HFFc6 (cell line): ENCODE measurements around the gene CD3G. TPM values are rescaled to one million over a fixed set of nuclear protein-coding genes. Genes with fewer than 3 reads are reported as not detected.

ENCODE experiments used
- DNase-seq: peaks from one replicate; pipeline ENCODE4 v3.0.0-alpha.2; 2018
- H3K27ac Mint-ChIP-seq: 2 replicates; pipeline ENCODE4 v1.8.0; 2020; ENCODE audit warnings: mild to moderate bottlenecking, mixed read lengths
- H3K27me3 Mint-ChIP-seq: 2 replicates; pipeline ENCODE4 v1.8.0; 2021; ENCODE audit warnings: mild to moderate bottlenecking, moderate library complexity, mixed read lengths; ENCODE audit not compliant: insufficient read depth
- H3K36me3 Mint-ChIP-seq: 2 replicates; pipeline ENCODE4 v1.8.0; 2021; ENCODE audit warnings: low read depth, mixed read lengths
- H3K4me1 Mint-ChIP-seq: 2 replicates; pipeline ENCODE4 v1.8.0; 2020; ENCODE audit warnings: low read depth, mixed read lengths
- H3K4me3 Mint-ChIP-seq: 2 replicates; pipeline ENCODE4 v1.8.0; 2020; ENCODE audit warnings: mild to moderate bottlenecking, moderate library complexity, mixed read lengths
- H3K9me3 Mint-ChIP-seq: 2 replicates; pipeline ENCODE4 v1.8.0; 2020; ENCODE audit warnings: mild to moderate bottlenecking, mixed read lengths
- CTCF ChIP-seq: fragments of 200-600 bp; sonication (generic); IDR thresholded peaks from 2 replicates; pipeline ENCODE4 v1.5.0; 2021; ENCODE audit warnings: antibody characterized with exemption, mild to moderate bottlenecking
- total RNA-seq, 6 experiments: library from RNA; stranded (reverse); fragmentation: NEBNext Ultra II Directional; extraction: Animal tissue kit (Norgen Biotek cat#: 25700); gene quantifications; 2 replicates in 1 of 6; 3 replicates in 5 of 6; pipeline ENCODE4 v1.2.3, GENCODE V29; 2021

CD3G gene
- total RNA-seq, 6 experiments from 2014 or later: not detected

DNA sequence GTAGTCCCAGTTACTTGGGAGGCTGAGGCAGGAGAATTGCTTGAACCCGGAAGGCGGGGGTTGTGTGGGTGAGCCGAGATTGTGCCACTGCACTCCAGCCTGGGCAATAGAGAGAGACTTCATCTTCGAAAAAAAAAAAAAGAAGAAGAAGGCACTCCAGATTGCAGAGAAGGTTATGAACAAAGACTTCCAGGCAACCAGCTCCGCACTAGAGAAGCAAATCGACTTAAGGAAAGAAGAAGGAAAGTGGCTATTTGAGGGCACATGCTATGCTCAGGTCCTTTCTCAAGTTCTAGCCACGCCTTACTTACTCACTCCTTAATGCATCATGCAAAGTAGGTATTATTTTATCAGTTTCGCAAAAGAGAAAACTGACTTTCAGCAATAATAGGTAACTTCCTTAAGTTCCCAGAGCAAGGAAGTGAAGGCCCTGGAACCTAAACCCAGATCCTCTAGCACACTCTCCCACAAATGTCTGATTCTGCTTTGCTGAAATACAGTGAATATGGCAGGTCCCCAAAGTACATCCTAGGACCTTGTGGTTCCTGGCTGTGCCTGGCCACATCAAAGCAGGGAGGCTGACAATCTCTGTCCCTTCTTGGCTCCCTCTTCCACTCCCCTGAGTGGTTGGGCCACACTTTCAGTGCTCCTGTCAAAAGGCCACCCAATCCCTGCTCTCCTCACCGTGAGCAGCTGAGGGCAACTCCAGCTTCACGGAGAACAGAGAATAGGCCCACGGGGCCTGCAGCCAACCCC lies 25.4 kb upstream of the CD3G start:
- peaks cover 13% of the 10 kb centered on the region for H3K4me1 Mint-ChIP-seq
- no peaks in the 10 kb centered on the region for H3K36me3 Mint-ChIP-seq
- no peaks in the 10 kb centered on the region for H3K9me3 Mint-ChIP-seq
- H3K4me3 Mint-ChIP-seq: no peak overlapping the region
- no peak for DNase-seq
- H3K27ac Mint-ChIP-seq: no peak overlapping the region
- H3K27me3 Mint-ChIP-seq: peaks cover 25% of the 10 kb centered on the region
- TF ChIP-seq CTCF: no peak

GRCh38 chr11:118319337-118319707 lies 24.8 kb upstream of the CD3G start:
- no peak overlapping the region for H3K27ac Mint-ChIP-seq
- peaks cover 13% of the 10 kb centered on the region for H3K4me1 Mint-ChIP-seq
- no peaks in the 10 kb centered on the region for H3K36me3 Mint-ChIP-seq
- no peak for DNase-seq
- H3K9me3 Mint-ChIP-seq: no peaks in the 10 kb centered on the region
- TF ChIP-seq CTCF: no peak
- H3K4me3 Mint-ChIP-seq: no peak overlapping the region
- peaks cover 20% of the 10 kb centered on the region for H3K27me3 Mint-ChIP-seq

GRCh38 chr11:118320515-118320914 lies 23.6 kb upstream of the CD3G start:
- Mint-ChIP-seq H3K4me3 (no peak overlapping the region), H3K27ac (no peak overlapping the region), H3K36me3 (no peaks in the 10 kb centered on the region), H3K4me1 (peaks cover 13% of the 10 kb centered on the region), H3K27me3 (peaks cover 14% of the 10 kb centered on the region), H3K9me3 (no peaks in the 10 kb centered on the region)
- no peak for DNase-seq
- TF ChIP-seq CTCF: no peak

- H3K4me3 Mint-ChIP-seq: no peak overlapping the region
- H3K36me3 Mint-ChIP-seq: no peaks in the 10 kb centered on the region
- no peak for DNase-seq
- peaks cover 12% of the 10 kb centered on the region for H3K27me3 Mint-ChIP-seq
- H3K4me1 Mint-ChIP-seq: peaks cover 7% of the 10 kb centered on the region
- no peak overlapping the region for H3K27ac Mint-ChIP-seq
- no peaks in the 10 kb centered on the region for H3K9me3 Mint-ChIP-seq
- no peak for TF ChIP-seq CTCF
Measured at GRCh38 chr11:118321386-118322082, 22.6 kb upstream of the CD3G start.

DNA sequence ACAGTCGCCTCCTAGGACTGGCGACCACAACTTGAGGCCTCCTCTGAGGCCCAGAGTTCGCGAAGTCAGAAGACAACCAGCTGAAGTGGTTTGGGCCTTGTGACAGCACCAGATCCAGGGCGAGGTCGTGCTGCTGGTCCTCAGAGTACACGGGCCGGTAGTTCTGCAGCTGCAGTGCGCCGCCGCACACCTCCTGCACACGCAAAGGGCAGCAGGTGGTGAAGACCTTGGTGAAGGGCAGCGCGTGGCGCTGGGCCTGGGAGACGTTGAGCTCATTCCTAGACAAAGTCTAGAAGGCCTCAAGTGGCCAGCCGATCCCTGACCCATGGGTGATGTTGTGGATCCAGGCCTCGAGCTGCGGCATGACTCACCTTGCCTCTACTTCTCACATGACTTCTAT lies 21.4 kb upstream of the CD3G start:
- no peaks in the 10 kb centered on the region for H3K36me3 Mint-ChIP-seq
- H3K27ac Mint-ChIP-seq: no peak overlapping the region
- peaks cover 14% of the 10 kb centered on the region for H3K27me3 Mint-ChIP-seq
- H3K4me3 Mint-ChIP-seq: no peak overlapping the region
- no peak for DNase-seq
- H3K9me3 Mint-ChIP-seq: no peaks in the 10 kb centered on the region
- H3K4me1 Mint-ChIP-seq: no peaks in the 10 kb centered on the region
- TF ChIP-seq CTCF: no peak
